Measurements from ENCODE around the gene APOB.

APOB gene

GRCh38 chr2:21044694-21045371 is 960 bp upstream of the APOB start:
- no peak for DNase-seq

GRCh38 chr2:21042958-21043743 is 722 bp downstream of the APOB start:
- peak; percentile 27 to 36 for DNase-seq

GRCh38 chr2:21042708-21042957 is 1.2 kb downstream of the APOB start:
- DNase-seq, result no peak

- no peak for DNase-seq
Measured at GRCh38 chr2:21041943-21042707, 1.7 kb downstream of the APOB start.

GRCh38 chr2:21041462-21041861 is 2.4 kb downstream of the APOB start:
- no peak for DNase-seq

- no peak for DNase-seq
Measured at GRCh38 chr2:21040468-21041377, 3.1 kb downstream of the APOB start.

GRCh38 chr2:21039979-21040467 is 3.9 kb downstream of the APOB start:
- DNase-seq, result no peak

- DNase-seq, result no peak
Measured at GRCh38 chr2:21039080-21039556, 4.8 kb downstream of the APOB start.

- no peak for DNase-seq
Measured at GRCh38 chr2:21038403-21039073, 5.3 kb downstream of the APOB start.

GRCh38 chr2:21037671-21038108 is 6.2 kb downstream of the APOB start:
- DNase-seq, result no peak

GRCh38 chr2:21036708-21037670 is 6.9 kb downstream of the APOB start:
- DNase-seq, result no peak

GRCh38 chr2:21035974-21036707 is 7.7 kb downstream of the APOB start:
- DNase-seq, result no peak

- no peak for DNase-seq
Measured at GRCh38 chr2:21035282-21035973, 8.4 kb downstream of the APOB start.

GRCh38 chr2:21034972-21035279 is 8.9 kb downstream of the APOB start:
- no peak for DNase-seq

- DNase-seq, result no peak
Measured at GRCh38 chr2:21034156-21034971, 9.5 kb downstream of the APOB start.

- no peak for DNase-seq
Measured at GRCh38 chr2:21033237-21034155, 10.4 kb downstream of the APOB start.
